Neural cell (in vitro differentiated cells): ENCODE results near the gene LHX4. TPM values are rescaled to one million over a fixed set of nuclear protein-coding genes. Genes with fewer than 3 reads are reported as not detected.

ENCODE experiments used
- H2AFZ ChIP-seq: fragments of 200-600, 300-800 bp; sonication (generic), shearing (Covaris generic); 2 replicates; pipeline ENCODE4 v1.6.0; 2014; ENCODE audit warnings: low read depth, mild to moderate bottlenecking, antibody characterized with exemption, low read length, moderate library complexity
- H3F3A ChIP-seq: fragments of 200-600 bp; shearing (Covaris generic); 2 replicates; pipeline ENCODE4 v1.6.1; 2016; ENCODE audit warnings: mild to moderate bottlenecking, moderate library complexity, mixed read lengths, antibody characterized with exemption, low read length; ENCODE audit not compliant: insufficient read depth, poor library complexity, severe bottlenecking
- H3K27ac ChIP-seq: fragments of 200-600, 300-800 bp; sonication (generic), shearing (Covaris generic); 2 replicates; pipeline ENCODE4 v1.5.1; 2014; ENCODE audit warnings: mild to moderate bottlenecking, low read length, moderate library complexity
- H3K27me3 ChIP-seq: fragments of 300-800, 200-600 bp; sonication (generic), shearing (Covaris generic); 2 replicates; pipeline ENCODE4 v1.6.0; 2014; ENCODE audit warnings: mild to moderate bottlenecking, low read depth, low read length, moderate library complexity; ENCODE audit not compliant: insufficient read depth
- H3K36me3 ChIP-seq: fragments of 300-800, 200-600 bp; sonication (generic), shearing (Covaris generic); 2 replicates; pipeline ENCODE4 v1.5.1; 2014; ENCODE audit warnings: mild to moderate bottlenecking, antibody characterized with exemption, low read length, moderate library complexity; ENCODE audit not compliant: insufficient read depth
- H3K4me2 ChIP-seq: fragments of 300-800, 200-600 bp; sonication (generic), shearing (Covaris generic); 2 replicates; pipeline ENCODE4 v1.6.0; 2014; ENCODE audit warnings: mild to moderate bottlenecking, low read length
- H3K4me3 ChIP-seq: fragments of 300-800, 200-600 bp; sonication (generic), shearing (Covaris generic); 2 replicates; pipeline ENCODE4 v1.5.1; 2014; ENCODE audit warnings: mild to moderate bottlenecking, low read length, moderate library complexity
- H3K79me2 ChIP-seq: fragments of 200-600 bp; shearing (Covaris generic); replicated peaks from 2 replicates; pipeline ENCODE4 v1.6.0; 2014; ENCODE audit warnings: mild to moderate bottlenecking, low read length, moderate library complexity; ENCODE audit not compliant: insufficient read depth
- H3K9ac ChIP-seq: fragments of 300-800, 200-600 bp; sonication (generic), shearing (Covaris generic); 2 replicates; pipeline ENCODE4 v1.6.1; 2016; ENCODE audit warnings: mild to moderate bottlenecking, low read length, mixed read lengths
- H3K9me2 ChIP-seq: fragments of 200-600 bp; shearing (Covaris generic); 2 replicates; pipeline ENCODE4 v1.6.1; 2016; ENCODE audit warnings: mild to moderate bottlenecking, low read length, mixed read lengths; ENCODE audit not compliant: insufficient read depth
- H3K9me3 ChIP-seq: fragments of 200-600, 300-800 bp; sonication (generic), shearing (Covaris generic); 2 replicates; pipeline ENCODE4 v1.6.1; 2016; ENCODE audit warnings: mild to moderate bottlenecking, mixed run types, low read length, moderate library complexity, mixed read lengths
- H4K20me1 ChIP-seq: fragments of 200-600 bp; shearing (Covaris generic); 2 replicates; pipeline ENCODE4 v1.6.1; 2016; ENCODE audit warnings: mild to moderate bottlenecking, mixed run types; ENCODE audit not compliant: insufficient read depth
- CTCF ChIP-seq: fragments of 450-650 bp; IDR thresholded peaks from 2 replicates; pipeline ENCODE4 v1.5.1; 2014; ENCODE audit warnings: antibody characterized with exemption, mild to moderate bottlenecking, moderate library complexity; ENCODE audit not compliant: poor library complexity, severe bottlenecking
- EP300 ChIP-seq: fragments of 450-650 bp; conservative IDR thresholded peaks from 2 replicates; pipeline ENCODE4 v1.6.1; 2014; ENCODE audit warnings: antibody characterized with exemption, mild to moderate bottlenecking, moderate library complexity; ENCODE audit not compliant: poor library complexity, severe bottlenecking
- EZH2 ChIP-seq: fragments of 200-600, 300-800 bp; shearing (Covaris generic), sonication (generic); IDR thresholded peaks from 2 replicates; pipeline ENCODE4 v1.6.1; 2014; ENCODE audit warnings: antibody characterized with exemption, low read length, borderline replicate concordance, mild to moderate bottlenecking; ENCODE audit not compliant: insufficient read depth, poor library complexity, severe bottlenecking
- MXI1 ChIP-seq: fragments of 450-650 bp; conservative IDR thresholded peaks from 2 replicates; pipeline ENCODE4 v1.6.1; 2014; ENCODE audit warnings: antibody characterized with exemption, mild to moderate bottlenecking; ENCODE audit not compliant: poor library complexity, severe bottlenecking
- POLR2AphosphoS5 ChIP-seq: IDR thresholded peaks from 2 replicates; pipeline ENCODE4 v1.6.1; 2012
- RAD21 ChIP-seq: fragments of 450-650 bp; conservative IDR thresholded peaks from 2 replicates; pipeline ENCODE4 v1.6.1; 2014; ENCODE audit warnings: antibody characterized with exemption, mild to moderate bottlenecking, moderate library complexity
- REST ChIP-seq: IDR thresholded peaks from 2 replicates; pipeline ENCODE4 v1.6.1; 2012; ENCODE audit warnings: borderline replicate concordance
- SMC3 ChIP-seq: fragments of 450-650 bp; conservative IDR thresholded peaks from 2 replicates; pipeline ENCODE4 v1.6.1; 2014; ENCODE audit warnings: antibody characterized with exemption, mild to moderate bottlenecking, moderate library complexity; ENCODE audit not compliant: poor library complexity
- TAF1 ChIP-seq: IDR thresholded peaks from 2 replicates; pipeline ENCODE4 v1.6.1; 2012; ENCODE audit warnings: low read depth
- polyA plus RNA-seq: library from polyadenylated mRNA; depleted of rRNA; stranded (reverse); fragments of >200 nt; gene quantifications from 2 replicates; pipeline ENCODE4 v1.2.3, GENCODE V29; 2014

The LHX4 gene
- polyA plus RNA-seq, 1 donor from 2014 or later: not detected

GRCh38 chr1:180184041-180184440 is 46.0 kb upstream of the LHX4 start:
- Histone ChIP-seq H3K27me3 (no peaks in the 10 kb centered on the region), H3K4me2 (no peak overlapping the region), H2AFZ (no peak overlapping the region), H3K9me3 (no peaks in the 10 kb centered on the region), H4K20me1 (no peaks in the 10 kb centered on the region), H3K79me2 (no peaks in the 10 kb centered on the region), H3K27ac (no peak overlapping the region), H3K4me3 (no peak overlapping the region), H3K9ac (no peak overlapping the region), H3F3A (no peaks in the 10 kb centered on the region), H3K36me3 (peaks cover 13% of the 10 kb centered on the region), H3K9me2 (no peaks in the 10 kb centered on the region)
- no peak for TF ChIP-seq POLR2AphosphoS5
- TF ChIP-seq REST: no peak
- no peak for TF ChIP-seq MXI1
- TF ChIP-seq CTCF: no peak
- no peak for TF ChIP-seq EP300
- no peak for TF ChIP-seq TAF1
- no peak for TF ChIP-seq SMC3
- TF ChIP-seq RAD21: no peak

GRCh38 chr1:180185281-180185680 is 44.8 kb upstream of the LHX4 start:
- Histone ChIP-seq H3K36me3 (peaks cover 13% of the 10 kb centered on the region), H3K4me3 (no peak overlapping the region), H3K9ac (no peak overlapping the region), H3K9me2 (no peaks in the 10 kb centered on the region), H4K20me1 (no peaks in the 10 kb centered on the region), H3K4me2 (no peak overlapping the region), H3K79me2 (no peaks in the 10 kb centered on the region), H3K27me3 (no peaks in the 10 kb centered on the region), H3F3A (no peaks in the 10 kb centered on the region), H3K9me3 (no peaks in the 10 kb centered on the region), H3K27ac (no peak overlapping the region), H2AFZ (no peak overlapping the region)
- TF ChIP-seq REST (no peak), CTCF (no peak), RAD21 (no peak), MXI1 (no peak), EZH2 (no peak), SMC3 (no peak), TAF1 (no peak), POLR2AphosphoS5 (no peak), EP300 (no peak)
